ENCODE results near the gene DMRT2. TPM values are rescaled to one million over a fixed set of nuclear protein-coding genes. Genes with fewer than 3 reads are reported as not detected.

DMRT2 gene
- total RNA-seq, 1 donor = not detected

GRCh38 chr9:1049641-1050040, 516 bp upstream of the DMRT2 start:
- Histone ChIP-seq H3K27ac (ENCODE audit: low read depth, low read length) (no peak overlapping the region), H3K4me2 (ENCODE audit: insufficient read depth, low read length) (peak overlapping the region; percentile 39), H3K36me3 (ENCODE audit: insufficient read depth, low read length) (no peaks in the 10 kb centered on the region), H3K4me3 (ENCODE audit: insufficient read depth, low read length) (no peak overlapping the region), H3K27me3 (ENCODE audit: insufficient read depth, low read length) (no peaks in the 10 kb centered on the region), H3K79me2 (ENCODE audit: insufficient read depth, low read length) (no peaks in the 10 kb centered on the region), H3K9me3 (ENCODE audit: low read depth, low read length) (no peaks in the 10 kb centered on the region), H2AFZ (ENCODE audit: low read length) (no peak overlapping the region), H3K4me1 (ENCODE audit: insufficient read depth, low read length) (no peaks in the 10 kb centered on the region), H4K20me1 (ENCODE audit: insufficient read depth, low read length) (no peaks in the 10 kb centered on the region)
- TF ChIP-seq CTCF (IDR thresholded peaks at IDR 0.05; ENCODE audit: extremely low read depth, low read depth, low read length) = no peak
- peak; percentile 51 for DNase-seq (ENCODE audit: insufficient read length, low spot score, missing footprints)

- H3K9me3 ChIP-seq (ENCODE audit: low read depth, low read length) = no peaks in the 10 kb centered on the region
- no peak for DNase-seq (ENCODE audit: insufficient read length, low spot score, missing footprints)
- H2AFZ ChIP-seq (ENCODE audit: low read length) = no peak overlapping the region
- no peaks in the 10 kb centered on the region for H3K27me3 ChIP-seq (ENCODE audit: insufficient read depth, low read length)
- no peaks in the 10 kb centered on the region for H3K4me1 ChIP-seq (ENCODE audit: insufficient read depth, low read length)
- H3K4me3 ChIP-seq (ENCODE audit: insufficient read depth, low read length) = no peak overlapping the region
- H3K36me3 ChIP-seq (ENCODE audit: insufficient read depth, low read length) = no peaks in the 10 kb centered on the region
- TF ChIP-seq CTCF (IDR thresholded peaks at IDR 0.05; ENCODE audit: extremely low read depth, low read depth, low read length) = no peak
- no peak overlapping the region for H3K27ac ChIP-seq (ENCODE audit: low read depth, low read length)
- no peak overlapping the region for H3K4me2 ChIP-seq (ENCODE audit: insufficient read depth, low read length)
- no peaks in the 10 kb centered on the region for H3K79me2 ChIP-seq (ENCODE audit: insufficient read depth, low read length)
- H4K20me1 ChIP-seq (ENCODE audit: insufficient read depth, low read length) = no peaks in the 10 kb centered on the region
These were observed 1.0 kb downstream of the DMRT2 start for GRCh38 chr9:1051210-1051583.

- no peaks in the 10 kb centered on the region for H3K4me1 ChIP-seq (ENCODE audit: insufficient read depth, low read length)
- no peaks in the 10 kb centered on the region for H3K27me3 ChIP-seq (ENCODE audit: insufficient read depth, low read length)
- peak; percentile 74 for DNase-seq (ENCODE audit: insufficient read length, low spot score, missing footprints)
- H3K27ac ChIP-seq (ENCODE audit: low read depth, low read length) = no peak overlapping the region
- H4K20me1 ChIP-seq (ENCODE audit: insufficient read depth, low read length) = no peaks in the 10 kb centered on the region
- no peak for TF ChIP-seq CTCF (IDR thresholded peaks at IDR 0.05; ENCODE audit: extremely low read depth, low read depth, low read length)
- H2AFZ ChIP-seq (ENCODE audit: low read length) = no peak overlapping the region
- no peaks in the 10 kb centered on the region for H3K79me2 ChIP-seq (ENCODE audit: insufficient read depth, low read length)
- peak overlapping the region; percentile 43 for H3K4me2 ChIP-seq (ENCODE audit: insufficient read depth, low read length)
- H3K9me3 ChIP-seq (ENCODE audit: low read depth, low read length) = no peaks in the 10 kb centered on the region
- H3K4me3 ChIP-seq (ENCODE audit: insufficient read depth, low read length) = peak overlapping the region; percentile 37
- H3K36me3 ChIP-seq (ENCODE audit: insufficient read depth, low read length) = no peaks in the 10 kb centered on the region
These were observed 1.6 kb downstream of the DMRT2 start for GRCh38 chr9:1051584-1052275.

GRCh38 chr9:1052365-1053281, 2.5 kb downstream of the DMRT2 start:
- peak overlapping the region; percentile 43 for H3K4me2 ChIP-seq (ENCODE audit: insufficient read depth, low read length)
- no peaks in the 10 kb centered on the region for H3K79me2 ChIP-seq (ENCODE audit: insufficient read depth, low read length)
- no peaks in the 10 kb centered on the region for H4K20me1 ChIP-seq (ENCODE audit: insufficient read depth, low read length)
- no peak for TF ChIP-seq CTCF (IDR thresholded peaks at IDR 0.05; ENCODE audit: extremely low read depth, low read depth, low read length)
- no peaks in the 10 kb centered on the region for H3K27me3 ChIP-seq (ENCODE audit: insufficient read depth, low read length)
- no peaks in the 10 kb centered on the region for H3K4me1 ChIP-seq (ENCODE audit: insufficient read depth, low read length)
- no peak overlapping the region for H2AFZ ChIP-seq (ENCODE audit: low read length)
- H3K4me3 ChIP-seq (ENCODE audit: insufficient read depth, low read length) = no peak overlapping the region
- no peak overlapping the region for H3K27ac ChIP-seq (ENCODE audit: low read depth, low read length)
- H3K36me3 ChIP-seq (ENCODE audit: insufficient read depth, low read length) = no peaks in the 10 kb centered on the region
- peak; percentile 46 for DNase-seq (ENCODE audit: insufficient read length, low spot score, missing footprints)
- no peaks in the 10 kb centered on the region for H3K9me3 ChIP-seq (ENCODE audit: low read depth, low read length)

Measured in osteoblast (primary cell).